Sigmoid colon (tissue), 7 donors: ENCODE data around the gene THAP11. TPM values are rescaled to one million over a fixed set of nuclear protein-coding genes. Genes with fewer than 3 reads are reported as not detected.

Experiments used
- DNase-seq: peaks from one replicate; pipeline ENCODE4 v3.0.0-alpha.2; 2019
- H3K27ac ChIP-seq, 4 donors: fragments of 200-600 bp; sonication (generic); one replicate each; pipeline ENCODE4 v1.5.1; 2016 to 2019; ENCODE audit warnings: mild to moderate bottlenecking in 1 of 4
- H3K27me3 ChIP-seq, 3 donors: fragments of 200-600 bp; sonication (generic); one replicate each; pipeline ENCODE4 v1.5.1; 2019; ENCODE audit warnings: mild to moderate bottlenecking in 1 of 3
- H3K36me3 ChIP-seq, 4 donors: fragments of 200-600 bp; sonication (generic); one replicate each; pipeline ENCODE4 v1.5.1; 2016 to 2019
- H3K4me1 ChIP-seq, 4 donors: fragments of 200-600 bp; sonication (generic); one replicate each; pipeline ENCODE4 v1.5.1; 2017 to 2019
- H3K4me3 ChIP-seq, 4 donors: fragments of 200-600 bp; sonication (generic); one replicate each; pipeline ENCODE4 v1.5.1; 2017 to 2019; ENCODE audit warnings: mild to moderate bottlenecking in 2 of 4, moderate library complexity in 1 of 4
- H3K9me3 ChIP-seq, 4 donors: fragments of 200-600 bp in 3 of 4; sonication (generic) in 3 of 4; one replicate each; pipeline versions ENCODE4 v1.5.1 to v1.6.1; 2013 to 2019
- CTCF ChIP-seq, 4 experiments: fragments of 450-650 bp in 3 of 4; fragments of 200-600 bp in 1 of 4; IDR thresholded peaks; one replicate each; pipeline ENCODE4 v1.5.1; 2016 to 2019; ENCODE audit warnings: antibody characterized with exemption in 4 of 4, mild to moderate bottlenecking in 3 of 4, moderate library complexity in 2 of 4
- EP300 ChIP-seq, 4 donors: sonication (generic); formaldehyde crosslinking; IDR thresholded peaks; one replicate each; pipeline ENCODE4 v1.6.1; 2017; ENCODE audit warnings: antibody characterized with exemption in 4 of 4
- POLR2A ChIP-seq, 2 donors: fragments of 450-650 bp; IDR thresholded peaks; one replicate each; pipeline ENCODE4 v1.6.1; 2016; ENCODE audit warnings: antibody characterized with exemption in 2 of 2, mild to moderate bottlenecking in 2 of 2, moderate library complexity in 2 of 2
- POLR2AphosphoS5 ChIP-seq, 4 donors: sonication (generic); formaldehyde crosslinking; IDR thresholded peaks; one replicate each; pipeline ENCODE4 v1.6.1; 2017; ENCODE audit warnings: antibody characterized with exemption in 4 of 4
- WGBS, 2 donors: extraction: QIAGEN DNeasy Blood & Tissue Kit; methylation state at CpG; one replicate each; pipeline ENCODE4 v1.1.7; 2013; 5-methylcytosine and 5-hydroxymethylcytosine counted together
- intact Hi-C: fragments of 100-400 bp; cut with DNase I; formaldehyde crosslinking; loops from one replicate; pipeline ENCODE4 v1.15.1; 2023
- polyA plus RNA-seq, 3 donors: library from polyadenylated mRNA; stranded (reverse); fragments of 200-250 nt; gene quantifications; one replicate each; pipeline ENCODE4 v1.2.3, GENCODE V29; 2013
- total RNA-seq, 4 donors: library from RNA; depleted of rRNA; stranded (reverse); fragments of >200 nt; gene quantifications; one replicate each; pipeline ENCODE4 v1.1.0, GENCODE V29; 2016
- donor health status: healthy with polysubstance abuse.
- donor health status: Bipolar disorder and iron deficiency.
- donor health status: healthy.

THAP11 gene
- 10 to 100 TPM; 63.9 to 85.6 (median 75.2) TPM for total RNA-seq
- polyA plus RNA-seq, result 10 to 100 TPM; 16.2 to 23.4 (median 20.8) TPM

GRCh38 chr16:67841816-67842508 lies at the start of gene THAP11:
THAP11 (plus strand) TSS chr16:67842320; CDS start chr16:67842555, 235 bp downstream.
- Histone ChIP-seq H3K4me3 (peak within 1 kb of the TSS; percentile 61 to 94 (median 78)), H3K9me3 (no peaks in the 10 kb centered on the region), H3K4me1 (peaks cover 0 to 42% (median 40%) of the 10 kb centered on the region in 4 donors), H3K27ac (peak within 1 kb of the TSS; percentile 96 to 99 (median 99)), H3K36me3 (no peaks in the 10 kb centered on the region), H3K27me3 (no peaks in the 10 kb centered on the region)
- intact Hi-C loops, result loop anchor here (5.0 to 10.0 kb wide), 2 partner anchors 95 to 317 kb away; partner anchors contain the start of genes PSMB10 and RIPOR1
- peak; percentile 97 for DNase-seq
- 0 to 1% methylated on average over 83 of the region's 83 CpGs for WGBS, 2 donors
- TF ChIP-seq CTCF (IDR thresholded peaks at IDR 0.05), result peak; percentile 79 to 93 (median 88)
- no peak for TF ChIP-seq EP300 (IDR thresholded peaks at IDR 0.05)
- no peak for TF ChIP-seq POLR2A (IDR thresholded peaks at IDR 0.05)
- peak; percentile 29 to 74 (median 62) for TF ChIP-seq POLR2AphosphoS5 (IDR thresholded peaks at IDR 0.05)

GRCh38 chr16:67796099-67796718 lies 45.9 kb upstream of the THAP11 start:
- 96 to 97% methylated on average over 5 of the region's 5 CpGs for WGBS, 2 donors
- intact Hi-C loops, result no loop called here
- Histone ChIP-seq H3K4me1 (peaks cover 0 to 8% (median 0%) of the 10 kb centered on the region in 4 donors), H3K4me3 (no peak overlapping the region), H3K36me3 (peaks cover 0 to 7% (median 2%) of the 10 kb centered on the region in 4 donors), H3K27me3 (no peaks in the 10 kb centered on the region), H3K27ac (no peak overlapping the region), H3K9me3 (no peaks in the 10 kb centered on the region)
- no peak for DNase-seq
- TF ChIP-seq POLR2AphosphoS5 (IDR thresholded peaks at IDR 0.05) (no peak), EP300 (IDR thresholded peaks at IDR 0.05) (no peak), CTCF (IDR thresholded peaks at IDR 0.05) (no peak), POLR2A (IDR thresholded peaks at IDR 0.05) (no peak)

- intact Hi-C loops, result loop anchor here (10.0 kb wide), 2 partner anchors 224 to 276 kb away; partner anchors contain the start of genes DDX28, DUS2 and RIPOR1
- H3K9me3 ChIP-seq, result no peaks in the 10 kb centered on the region
- 89 to 94% methylated on average over 7 of the region's 7 CpGs for WGBS, 2 donors
- H3K27me3 ChIP-seq, result no peaks in the 10 kb centered on the region
- H3K27ac ChIP-seq, result no peak overlapping the region
- H3K4me1 ChIP-seq, result peaks cover 0 to 24% (median 13%) of the 10 kb centered on the region in 4 donors
- DNase-seq, result no peak
- H3K4me3 ChIP-seq, result no peak overlapping the region
- H3K36me3 ChIP-seq, result peaks cover 0 to 19% (median 2%) of the 10 kb centered on the region in 4 donors
- TF ChIP-seq EP300 (IDR thresholded peaks at IDR 0.05), result no peak
- TF ChIP-seq CTCF (IDR thresholded peaks at IDR 0.05), result no peak
- TF ChIP-seq POLR2A (IDR thresholded peaks at IDR 0.05), result no peak
- TF ChIP-seq POLR2AphosphoS5 (IDR thresholded peaks at IDR 0.05), result no peak
Observed at GRCh38 chr16:67800338-67800926, 41.7 kb upstream of the THAP11 start.

- H3K4me3 ChIP-seq, result no peak overlapping the region
- H3K4me1 ChIP-seq, result peaks cover 0 to 31% (median 18%) of the 10 kb centered on the region in 4 donors
- DNase-seq, result no peak
- intact Hi-C loops, result loop anchor here (10.0 kb wide), 2 partner anchors 224 to 276 kb away; partner anchors contain the start of genes DDX28, DUS2 and RIPOR1
- peaks cover 0 to 19% (median 2%) of the 10 kb centered on the region in 4 donors for H3K36me3 ChIP-seq
- 96 to 100% methylated on average over 1 of the region's 1 CpG for WGBS, 2 donors
- no peak for TF ChIP-seq POLR2A (IDR thresholded peaks at IDR 0.05)
- no peak for TF ChIP-seq CTCF (IDR thresholded peaks at IDR 0.05)
- TF ChIP-seq POLR2AphosphoS5 (IDR thresholded peaks at IDR 0.05), result no peak
- no peak for TF ChIP-seq EP300 (IDR thresholded peaks at IDR 0.05)
- H3K9me3 ChIP-seq, result no peaks in the 10 kb centered on the region
- no peaks in the 10 kb centered on the region for H3K27me3 ChIP-seq
- H3K27ac ChIP-seq, result no peak overlapping the region
Observed at GRCh38 chr16:67801241-67801640, 40.9 kb upstream of the THAP11 start.
